ENCODE results near the gene CCDC126. TPM values are rescaled to one million over a fixed set of nuclear protein-coding genes. Genes with fewer than 3 reads are reported as not detected.
"Not testable (repeated sequence)": the region's sequence is repeated elsewhere in the genome, so short reads cannot be mapped to it uniquely, and the experiment has no call there.

CCDC126 gene
- total RNA-seq, 1 experiment from 2014 or later = 4.2 TPM

GRCh38 chr7:23664122-23664521 lies 66.9 kb downstream of the CCDC126 start:
- Mint-ChIP-seq H3K27ac (ENCODE audit: low read depth, unreplicated experiment) (no peak overlapping the region), H3K4me1 (ENCODE audit: insufficient read depth, unreplicated experiment) (no peaks in the 10 kb centered on the region), H3K36me3 (ENCODE audit: insufficient read depth, unreplicated experiment) (no peaks in the 10 kb centered on the region), H3K27me3 (ENCODE audit: insufficient read depth, unreplicated experiment) (no peaks in the 10 kb centered on the region), H3K4me3 (ENCODE audit: unreplicated experiment) (no peak overlapping the region), H3K9me3 (ENCODE audit: unreplicated experiment) (peaks cover under 1% of the 10 kb centered on the region)
- DNase-seq (ENCODE audit: unreplicated experiment) = no peak
- BruUV-seq (replicated peaks) = no TSS peak
- TF ChIP-seq, protein P1, sequence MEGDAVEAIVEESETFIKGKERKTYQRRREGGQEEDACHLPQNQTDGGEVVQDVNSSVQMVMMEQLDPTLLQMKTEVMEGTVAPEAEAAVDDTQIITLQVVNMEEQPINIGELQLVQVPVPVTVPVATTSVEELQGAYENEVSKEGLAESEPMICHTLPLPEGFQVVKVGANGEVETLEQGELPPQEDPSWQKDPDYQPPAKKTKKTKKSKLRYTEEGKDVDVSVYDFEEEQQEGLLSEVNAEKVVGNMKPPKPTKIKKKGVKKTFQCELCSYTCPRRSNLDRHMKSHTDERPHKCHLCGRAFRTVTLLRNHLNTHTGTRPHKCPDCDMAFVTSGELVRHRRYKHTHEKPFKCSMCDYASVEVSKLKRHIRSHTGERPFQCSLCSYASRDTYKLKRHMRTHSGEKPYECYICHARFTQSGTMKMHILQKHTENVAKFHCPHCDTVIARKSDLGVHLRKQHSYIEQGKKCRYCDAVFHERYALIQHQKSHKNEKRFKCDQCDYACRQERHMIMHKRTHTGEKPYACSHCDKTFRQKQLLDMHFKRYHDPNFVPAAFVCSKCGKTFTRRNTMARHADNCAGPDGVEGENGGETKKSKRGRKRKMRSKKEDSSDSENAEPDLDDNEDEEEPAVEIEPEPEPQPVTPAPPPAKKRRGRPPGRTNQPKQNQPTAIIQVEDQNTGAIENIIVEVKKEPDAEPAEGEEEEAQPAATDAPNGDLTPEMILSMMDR (IDR thresholded peaks at IDR 0.05; ENCODE audit: unreplicated experiment) = no peak
- POLR2A ChIA-PET = no interaction called here
- intact Hi-C loops (cut with micrococcal nuclease) = no loop called here
- CTCF ChIA-PET = no interaction called here

DNA sequence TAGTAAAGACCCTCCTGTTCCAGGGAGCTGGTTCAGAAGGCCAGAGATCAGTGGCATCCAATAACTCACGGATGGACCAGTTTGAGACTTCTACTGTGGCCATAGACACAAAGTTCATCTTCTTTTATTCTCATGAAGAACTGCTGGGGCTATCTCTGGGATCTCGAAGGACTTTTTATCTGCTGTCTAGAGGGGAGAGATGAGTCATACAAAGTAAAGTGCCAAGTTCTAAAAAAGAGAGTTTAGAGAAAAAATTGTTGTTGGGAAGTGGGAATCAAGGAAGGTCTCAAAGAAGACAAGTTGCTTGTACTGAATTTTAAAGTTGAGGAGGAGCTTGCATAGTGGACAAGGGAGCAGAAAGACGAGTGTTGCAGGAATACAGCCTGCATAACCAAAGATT lies 74.9 kb downstream of the CCDC126 start:
- intact Hi-C loops (cut with micrococcal nuclease) = no loop called here
- no peaks in the 10 kb centered on the region for H3K4me1 Mint-ChIP-seq (ENCODE audit: insufficient read depth, unreplicated experiment)
- H3K9me3 Mint-ChIP-seq (ENCODE audit: unreplicated experiment) = peaks cover 15% of the 10 kb centered on the region
- H3K4me3 Mint-ChIP-seq (ENCODE audit: unreplicated experiment) = no peak overlapping the region
- no peaks in the 10 kb centered on the region for H3K36me3 Mint-ChIP-seq (ENCODE audit: insufficient read depth, unreplicated experiment)
- ChIA-PET POLR2A (interaction anchor here (1.5 kb wide), 1 partner anchor 74 kb away, joined by 3 read pairs; the partner anchor contains the start of gene CCDC126), CTCF (no interaction called here)
- H3K27ac Mint-ChIP-seq (ENCODE audit: low read depth, unreplicated experiment) = no peak overlapping the region
- no peak for DNase-seq (ENCODE audit: unreplicated experiment)
- no peaks in the 10 kb centered on the region for H3K27me3 Mint-ChIP-seq (ENCODE audit: insufficient read depth, unreplicated experiment)
- no TSS peak for BruUV-seq (replicated peaks)
- TF ChIP-seq, protein P1 (IDR thresholded peaks at IDR 0.05; ENCODE audit: unreplicated experiment) = no peak

DNA sequence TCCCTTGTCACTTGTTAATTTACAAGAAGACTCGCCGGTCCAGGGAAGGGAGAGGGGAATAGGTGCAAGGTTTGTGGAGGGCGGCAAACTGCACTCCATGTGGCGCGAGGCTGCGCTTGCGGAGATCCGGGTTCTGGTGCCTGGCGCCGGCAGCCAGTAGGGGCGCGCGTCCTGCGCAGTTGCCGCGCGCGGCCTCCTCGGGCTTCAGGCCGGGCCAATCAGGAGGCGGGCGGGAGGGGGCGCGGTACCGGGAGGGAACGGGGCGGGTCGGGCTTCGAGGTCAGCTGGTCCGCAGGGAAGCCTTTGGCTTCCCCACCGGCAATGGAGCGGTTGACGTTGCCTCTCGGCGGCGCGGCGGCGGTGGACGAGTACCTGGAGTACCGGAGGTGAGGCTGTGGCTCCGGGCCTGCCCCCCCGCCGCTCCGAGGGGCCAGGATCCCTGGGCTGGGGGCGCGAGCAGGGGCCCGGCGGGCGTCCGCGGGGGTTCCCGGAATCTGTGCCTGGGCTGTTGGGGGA lies 82.8 kb downstream of the CCDC126 start, which contains the start of gene FAM221A:
TSS of gene FAM221A (plus strand) at position 302 of the 516 bp plus-strand sequence. CDS start at position 322, 20 bp downstream.
- ChIA-PET CTCF (interaction anchor here (0.6 kb wide), 1 partner anchor 123 kb away, joined by 3 read pairs; no protein-coding TSS in a partner anchor), POLR2A (no interaction called here)
- H3K27me3 Mint-ChIP-seq (ENCODE audit: insufficient read depth, unreplicated experiment) = no peaks in the 10 kb centered on the region
- no TSS peak for BruUV-seq (replicated peaks)
- H3K4me3 Mint-ChIP-seq (ENCODE audit: unreplicated experiment) = peak within 1 kb of the TSS; percentile 28
- H3K27ac Mint-ChIP-seq (ENCODE audit: low read depth, unreplicated experiment) = no peak within 1 kb of the TSS
- TF ChIP-seq, protein P1 (IDR thresholded peaks at IDR 0.05; ENCODE audit: unreplicated experiment) = no peak
- no peaks in the 10 kb centered on the region for H3K4me1 Mint-ChIP-seq (ENCODE audit: insufficient read depth, unreplicated experiment)
- no peaks in the 10 kb centered on the region for H3K36me3 Mint-ChIP-seq (ENCODE audit: insufficient read depth, unreplicated experiment)
- intact Hi-C loops (cut with micrococcal nuclease) = no loop called here
- no peak for DNase-seq (ENCODE audit: unreplicated experiment)
- H3K9me3 Mint-ChIP-seq (ENCODE audit: unreplicated experiment) = peaks cover 8% of the 10 kb centered on the region

GRCh38 chr7:23680414-23681405 lies 83.5 kb downstream of the CCDC126 start:
- peaks cover under 1% of the 10 kb centered on the region for H3K9me3 Mint-ChIP-seq (ENCODE audit: unreplicated experiment)
- H3K27me3 Mint-ChIP-seq (ENCODE audit: insufficient read depth, unreplicated experiment) = no peaks in the 10 kb centered on the region
- TF ChIP-seq, protein P1 (IDR thresholded peaks at IDR 0.05; ENCODE audit: unreplicated experiment) = no peak
- no peak overlapping the region for H3K27ac Mint-ChIP-seq (ENCODE audit: low read depth, unreplicated experiment)
- POLR2A ChIA-PET = no interaction called here
- no TSS peak for BruUV-seq (replicated peaks)
- H3K4me3 Mint-ChIP-seq (ENCODE audit: unreplicated experiment) = peak overlapping the region; percentile 28
- no peaks in the 10 kb centered on the region for H3K36me3 Mint-ChIP-seq (ENCODE audit: insufficient read depth, unreplicated experiment)
- CTCF ChIA-PET = interaction anchor here (0.6 to 0.7 kb wide), 3 partner anchors 7 to 122 kb away, joined by 3 read pairs; no protein-coding TSS in a partner anchor
- no peaks in the 10 kb centered on the region for H3K4me1 Mint-ChIP-seq (ENCODE audit: insufficient read depth, unreplicated experiment)
- DNase-seq (ENCODE audit: unreplicated experiment) = no peak
- intact Hi-C loops (cut with micrococcal nuclease) = no loop called here

- H3K36me3 Mint-ChIP-seq (ENCODE audit: insufficient read depth, unreplicated experiment); H3K4me1 Mint-ChIP-seq (ENCODE audit: insufficient read depth, unreplicated experiment); BruUV-seq (replicated peaks); intact Hi-C loops (cut with micrococcal nuclease); H3K27ac Mint-ChIP-seq (ENCODE audit: low read depth, unreplicated experiment); H3K9me3 Mint-ChIP-seq (ENCODE audit: unreplicated experiment); POLR2A ChIA-PET; H3K27me3 Mint-ChIP-seq (ENCODE audit: insufficient read depth, unreplicated experiment); DNase-seq (ENCODE audit: unreplicated experiment); H3K4me3 Mint-ChIP-seq (ENCODE audit: unreplicated experiment): not testable (repeated sequence)
- CTCF ChIA-PET = interaction anchor here (1.3 kb wide), 1 partner anchor 14 kb away, joined by 3 read pairs; no protein-coding TSS in a partner anchor
These were observed 86.9 kb downstream of the CCDC126 start for GRCh38 chr7:23684041-23684440.

Measured in MCF 10A (cell line).